GM20000 (cell line): Measurements from ENCODE around the gene HOMER1.

Experiments used
- DNase-seq: peaks from one replicate; pipeline ENCODE4 v3.0.0; 2012; ENCODE audit warnings: low spot score
- TF ChIP-seq, protein P1 (sequence below): IDR thresholded peaks from 2 replicates; pipeline ENCODE4 v1.5.1; 2012; ENCODE audit warnings: mild to moderate bottlenecking, control low read depth; ENCODE audit errors: extremely low read depth, missing control alignments

The HOMER1 gene

DNA sequence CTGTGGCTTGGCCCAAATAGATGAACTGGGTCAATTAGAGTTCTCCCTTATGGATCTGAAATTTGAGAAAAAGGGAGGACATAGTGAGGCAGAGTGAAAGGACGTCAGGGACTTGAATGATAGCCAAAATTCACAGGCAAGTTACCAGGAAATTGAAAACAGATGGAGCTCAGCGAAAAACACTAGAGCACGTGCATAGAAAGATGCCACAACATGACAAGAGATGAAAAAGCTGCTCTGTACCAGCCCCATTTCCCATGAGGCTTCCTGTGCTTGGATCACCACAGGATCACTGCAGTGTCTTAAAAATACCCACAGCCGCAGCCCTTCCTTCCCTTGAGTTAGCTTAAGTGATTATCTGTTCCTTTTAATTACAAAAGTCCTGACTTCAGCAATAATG, 39.0 kb upstream of the HOMER1 start:
- TF ChIP-seq, protein P1, sequence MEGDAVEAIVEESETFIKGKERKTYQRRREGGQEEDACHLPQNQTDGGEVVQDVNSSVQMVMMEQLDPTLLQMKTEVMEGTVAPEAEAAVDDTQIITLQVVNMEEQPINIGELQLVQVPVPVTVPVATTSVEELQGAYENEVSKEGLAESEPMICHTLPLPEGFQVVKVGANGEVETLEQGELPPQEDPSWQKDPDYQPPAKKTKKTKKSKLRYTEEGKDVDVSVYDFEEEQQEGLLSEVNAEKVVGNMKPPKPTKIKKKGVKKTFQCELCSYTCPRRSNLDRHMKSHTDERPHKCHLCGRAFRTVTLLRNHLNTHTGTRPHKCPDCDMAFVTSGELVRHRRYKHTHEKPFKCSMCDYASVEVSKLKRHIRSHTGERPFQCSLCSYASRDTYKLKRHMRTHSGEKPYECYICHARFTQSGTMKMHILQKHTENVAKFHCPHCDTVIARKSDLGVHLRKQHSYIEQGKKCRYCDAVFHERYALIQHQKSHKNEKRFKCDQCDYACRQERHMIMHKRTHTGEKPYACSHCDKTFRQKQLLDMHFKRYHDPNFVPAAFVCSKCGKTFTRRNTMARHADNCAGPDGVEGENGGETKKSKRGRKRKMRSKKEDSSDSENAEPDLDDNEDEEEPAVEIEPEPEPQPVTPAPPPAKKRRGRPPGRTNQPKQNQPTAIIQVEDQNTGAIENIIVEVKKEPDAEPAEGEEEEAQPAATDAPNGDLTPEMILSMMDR = no peak
- DNase-seq = no peak

DNA sequence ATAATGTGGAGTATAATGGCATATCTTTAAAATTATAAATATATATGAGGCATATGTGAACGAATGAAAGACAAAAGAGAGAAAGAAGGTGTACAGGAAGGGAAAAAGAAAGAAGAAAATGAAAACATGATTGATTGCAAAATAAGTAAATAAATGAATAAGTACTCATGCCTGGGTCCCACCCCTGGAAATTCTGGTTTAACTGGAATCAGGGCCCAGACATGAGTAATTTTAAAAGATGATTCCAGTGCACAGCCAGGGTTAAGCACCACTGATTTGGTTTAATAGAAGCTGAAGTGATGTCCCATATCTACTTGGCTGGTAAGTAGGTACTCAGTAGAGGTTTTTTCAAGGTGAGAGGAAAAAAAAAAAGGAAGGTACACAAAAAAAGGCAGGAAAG, 34.0 kb upstream of the HOMER1 start:
- no peak for DNase-seq
- TF ChIP-seq, protein P1 = no peak

DNA sequence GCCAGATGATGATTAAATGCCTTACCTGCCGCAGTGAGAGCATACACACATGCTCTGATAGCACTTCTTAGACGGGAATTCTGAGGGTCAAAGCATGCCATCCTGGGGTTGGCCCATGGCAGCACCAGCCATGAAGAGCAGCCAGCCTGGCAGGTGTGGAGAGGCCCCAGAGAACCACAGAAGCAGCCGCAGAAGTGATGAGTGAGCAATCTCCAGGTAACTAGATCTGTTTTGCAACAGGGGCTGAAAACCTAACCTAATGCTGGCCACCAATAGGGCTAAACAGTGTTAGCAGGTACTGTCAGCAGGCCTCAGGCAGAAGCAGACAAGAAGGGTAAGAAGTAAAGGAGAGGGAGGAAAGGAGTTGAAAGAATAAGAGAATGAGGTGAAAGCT, 33.5 kb upstream of the HOMER1 start:
- TF ChIP-seq, protein P1 = no peak
- DNase-seq = no peak

DNA sequence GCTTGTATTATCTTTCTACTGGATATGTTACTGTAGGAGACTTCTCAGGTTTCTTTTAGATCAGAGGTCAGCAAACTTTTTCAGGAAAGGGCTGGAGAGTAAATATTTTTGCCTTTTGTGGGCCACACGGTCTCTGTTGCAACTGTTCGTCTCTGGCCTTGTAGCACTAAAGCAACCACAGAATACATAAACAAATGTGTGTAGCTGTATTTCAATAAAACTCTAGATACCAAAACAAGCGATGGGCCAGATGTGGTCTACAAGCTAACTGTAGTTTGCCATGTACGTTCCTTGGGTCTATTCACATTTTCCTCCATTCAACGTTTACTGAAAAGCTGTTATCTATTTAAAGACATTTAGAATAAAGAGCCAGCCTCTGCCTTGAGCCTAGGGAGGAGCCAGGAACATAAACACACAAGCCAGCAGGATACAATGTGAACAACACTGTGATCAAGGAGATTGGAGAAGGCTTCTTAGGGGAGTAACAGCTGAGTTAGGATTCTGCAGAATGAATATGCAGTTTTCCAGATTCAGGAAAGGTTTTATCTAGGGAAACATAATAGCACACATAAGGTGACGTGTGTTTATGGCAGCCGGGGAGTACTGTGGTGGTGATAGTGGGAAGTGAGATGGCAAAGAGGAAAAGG, 33.0 kb upstream of the HOMER1 start:
- no peak for DNase-seq

DNA sequence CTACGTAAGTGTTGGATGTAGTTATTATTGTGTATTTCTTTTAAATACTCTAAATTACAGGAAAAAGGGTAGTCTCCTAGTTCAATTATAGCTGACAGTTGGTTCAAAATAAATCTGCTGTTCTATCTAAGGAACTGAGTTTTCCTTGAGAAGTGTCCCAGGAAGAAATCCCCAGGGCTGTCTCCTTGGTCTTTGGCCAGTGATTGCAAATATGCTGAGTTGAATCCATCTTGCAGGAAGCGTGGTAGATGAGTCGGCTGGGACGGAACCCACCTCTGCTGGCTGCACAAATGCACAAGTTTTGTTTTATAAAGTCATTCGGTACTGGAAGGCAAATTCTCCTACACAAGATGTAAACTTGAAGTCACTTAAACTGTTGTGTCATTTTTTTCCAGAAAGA, 30.2 kb upstream of the HOMER1 start:
- TF ChIP-seq, protein P1 = no peak
- no peak for DNase-seq

More for the DNA sequence above, 33.0 kb upstream of the HOMER1 start:
- TF ChIP-seq, protein P1 = no peak

DNA sequence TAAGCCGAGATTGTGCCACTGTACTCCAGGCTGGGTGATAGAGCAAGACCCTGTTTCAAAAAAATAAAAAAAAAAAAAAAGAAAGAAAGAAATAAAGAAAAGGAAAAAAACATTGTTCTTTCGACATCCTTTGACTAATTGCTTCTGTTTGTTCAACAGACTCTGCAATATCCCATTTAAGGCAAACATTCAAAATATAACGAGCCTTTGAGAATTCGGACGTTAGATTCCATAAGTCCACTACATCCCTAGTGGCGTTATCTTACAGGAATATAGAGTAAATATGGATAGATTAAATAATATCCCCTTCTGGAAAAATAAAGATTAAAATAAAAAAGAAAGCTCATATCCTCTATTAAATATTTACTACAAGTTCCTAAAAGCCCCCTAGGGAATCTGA, 27.0 kb upstream of the HOMER1 start:
- TF ChIP-seq, protein P1 = no peak
- DNase-seq = no peak

DNA sequence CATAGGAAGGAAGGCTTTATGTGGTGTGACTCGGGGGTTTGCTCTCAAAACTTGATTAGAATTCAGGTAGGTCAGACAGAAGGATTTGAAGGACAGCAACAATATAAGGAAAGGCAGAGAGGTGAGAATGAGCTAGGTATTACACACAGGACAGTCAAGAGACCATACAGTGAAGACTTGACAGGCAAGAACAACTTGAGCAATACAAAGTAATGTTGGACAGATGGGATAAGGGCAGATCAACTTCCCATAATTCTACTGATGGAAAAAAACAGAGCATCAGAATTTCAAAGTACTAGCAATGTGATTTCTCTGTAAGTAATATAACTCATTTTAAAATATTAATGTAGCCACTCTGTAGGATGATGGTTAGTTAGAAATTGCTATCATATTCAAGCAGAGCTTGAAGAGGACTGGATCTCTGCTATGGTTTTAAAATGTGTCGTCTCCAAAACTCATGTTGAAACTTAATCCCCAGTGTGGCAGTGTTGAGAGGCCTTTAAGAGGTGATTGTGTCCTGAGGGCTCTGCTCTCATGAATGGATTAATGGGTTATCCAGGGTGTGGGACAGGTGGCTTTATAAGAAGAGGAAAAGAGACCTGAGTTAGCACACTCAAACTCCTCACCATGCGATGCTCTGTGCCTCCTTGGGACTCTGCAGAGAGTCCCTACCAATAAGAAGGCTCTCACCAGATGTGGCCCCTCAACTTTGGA, 22.4 kb upstream of the HOMER1 start:
- no peak for DNase-seq
- TF ChIP-seq, protein P1 = no peak
